Measurements from ENCODE around the gene ELF1.

DNA sequence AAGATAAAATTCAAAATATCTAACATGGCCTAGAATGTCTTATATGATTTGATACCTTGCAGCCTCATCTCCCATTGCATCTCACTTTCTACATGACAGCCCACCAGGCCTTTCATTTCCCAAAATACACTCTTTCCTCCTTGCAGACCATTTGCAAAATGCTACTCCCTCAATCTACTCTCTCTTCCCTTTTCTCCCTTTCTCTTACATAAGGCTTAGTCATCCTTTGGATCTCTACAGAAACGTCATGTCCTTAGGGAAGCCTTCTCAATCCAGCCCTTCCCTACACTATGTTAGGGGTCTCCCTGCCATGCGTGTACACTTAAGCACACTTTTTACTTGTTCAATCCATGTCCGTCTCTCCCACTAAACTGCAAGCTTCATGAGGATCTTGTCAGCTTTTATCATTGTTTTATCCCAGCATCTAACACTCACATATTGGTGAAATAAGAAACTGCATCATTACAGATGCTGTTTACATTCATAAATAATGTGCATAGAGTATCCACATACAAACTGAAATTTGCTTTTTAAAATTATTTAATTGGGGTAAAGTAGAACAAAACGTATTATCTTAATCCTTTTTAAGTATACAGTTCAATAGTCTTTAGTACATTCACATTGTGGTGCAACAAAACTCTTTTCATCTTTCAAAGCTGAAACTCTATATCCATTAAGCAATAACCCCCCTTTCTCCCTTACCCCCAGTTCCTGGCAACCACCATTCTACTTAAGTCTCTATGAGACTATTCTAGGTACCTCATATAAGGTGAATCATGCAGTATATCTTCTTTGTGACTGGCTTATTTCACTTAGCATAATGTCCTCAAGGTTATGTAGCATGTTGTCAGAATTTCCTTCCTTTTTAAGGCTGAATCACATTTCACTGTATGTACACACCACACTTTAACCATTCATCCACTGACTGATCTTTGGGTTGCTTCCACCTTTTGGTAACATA lies 30.6 kb upstream of the ELF1 start:
- TF ChIP-seq CTCF (IDR thresholded peaks at IDR 0.05; ENCODE audit: poor library complexity) (no peak), EZH2phosphoT487 (IDR thresholded peaks at IDR 0.05; ENCODE audit: low read depth, severe bottlenecking, unreplicated experiment) (no peak)
